SH-SY5Y (cell line): ENCODE data around the gene RAB19.

ENCODE experiments used
- GATA2 ChIP-seq: IDR thresholded peaks from 2 replicates; pipeline ENCODE4 v1.6.1; 2011; ENCODE audit warnings: mild to moderate bottlenecking, low read depth, low read length
- GATA3 ChIP-seq: IDR thresholded peaks from 2 replicates; pipeline ENCODE4 v1.6.1; 2011; ENCODE audit warnings: low read depth, mild to moderate bottlenecking, low read length, moderate library complexity

DNA sequence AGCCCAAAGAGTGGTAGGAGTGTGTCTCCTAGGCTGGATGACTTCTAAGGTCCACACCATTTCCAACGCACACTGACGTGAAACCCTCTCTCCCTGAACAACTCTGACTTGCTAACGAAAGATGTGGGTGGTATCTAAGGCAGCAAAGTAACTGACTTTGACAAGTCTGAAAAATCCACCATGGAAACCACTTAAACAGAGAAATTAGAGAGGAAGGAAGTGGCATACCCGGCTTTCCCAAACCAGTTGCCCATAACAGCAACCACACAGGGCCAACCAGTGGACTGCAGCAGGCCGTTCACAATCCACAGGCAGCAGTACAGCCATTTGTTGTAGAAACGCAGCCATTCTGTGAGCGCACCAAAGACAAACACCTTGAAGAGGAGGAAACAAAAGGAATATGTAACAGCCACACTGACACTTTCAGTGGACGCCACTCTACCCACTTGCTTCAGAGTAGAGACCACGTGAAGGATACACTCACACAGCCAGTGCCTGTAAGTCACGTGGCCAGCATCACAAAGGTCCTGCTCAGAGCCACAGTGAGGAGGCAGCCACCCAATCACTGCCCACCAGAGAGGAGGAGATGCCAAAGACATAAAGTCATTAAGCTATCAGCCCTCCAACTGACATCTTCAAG is 45.3 kb upstream of the RAB19 start:
- TF ChIP-seq GATA2: no peak
- no peak for TF ChIP-seq GATA3
